GM21528 (cell line): ENCODE results near the gene CNOT1.
"Not testable (repeated sequence)": the region's sequence is repeated elsewhere in the genome, so short reads cannot be mapped to it uniquely, and the experiment has no call there.

ENCODE experiments used
- ATAC-seq: cut with Tn5 transposase; IDR thresholded peaks from one replicate; pipeline ENCODE4 v1.9.1; 2021; ENCODE audit warnings: mild to moderate bottlenecking, moderate library complexity; ENCODE audit not compliant: unreplicated experiment, low FRiP score

CNOT1 gene

GRCh38 chr16:58492066-58492465, 137.6 kb downstream of the CNOT1 start:
- no peak for ATAC-seq

DNA sequence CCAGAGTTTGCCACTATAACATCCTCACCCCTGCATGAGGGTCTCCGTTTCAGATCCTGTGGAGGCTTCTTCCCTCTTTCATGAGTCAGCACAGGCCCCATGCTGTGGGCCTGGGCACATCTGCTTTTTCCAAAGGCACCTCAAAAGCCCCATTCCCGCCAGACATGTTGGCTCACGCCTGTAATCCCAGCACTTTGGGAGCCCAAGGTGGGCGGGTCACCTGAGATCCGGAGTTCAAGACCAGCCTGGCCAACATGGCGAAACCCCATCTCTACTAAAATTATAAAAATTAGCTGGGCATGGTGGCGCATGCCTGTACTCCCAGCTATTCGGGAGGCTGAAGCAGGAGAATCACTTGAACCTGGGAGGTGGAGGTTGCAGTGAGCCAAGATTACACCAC, 139.1 kb downstream of the CNOT1 start:
- not testable (repeated sequence) for ATAC-seq

GRCh38 chr16:58490065-58490464, 139.6 kb downstream of the CNOT1 start:
- ATAC-seq = no peak

DNA sequence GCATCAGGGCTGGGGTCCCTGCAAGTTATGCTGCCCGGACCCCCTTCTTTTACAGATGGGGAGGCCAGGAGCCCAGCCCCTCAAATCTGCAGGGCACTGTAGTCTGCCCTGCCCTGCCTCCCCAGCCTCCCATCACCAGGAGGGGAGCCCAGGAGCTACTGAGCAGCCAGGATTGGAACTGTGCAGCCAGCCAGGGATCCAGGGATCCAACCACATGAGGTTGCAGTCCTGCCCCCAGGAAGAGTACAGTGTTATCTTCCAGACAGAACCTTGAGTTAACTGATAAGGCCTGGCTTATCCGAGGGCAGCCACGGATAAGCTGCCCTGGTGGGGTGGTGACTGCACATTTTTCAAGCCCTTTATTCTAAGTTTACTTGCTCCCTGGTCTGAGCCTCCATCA, 141.1 kb downstream of the CNOT1 start:
- no peak for ATAC-seq

- ATAC-seq = peak; percentile 75
Measured at GRCh38 chr16:58487566-58488351, 141.9 kb downstream of the CNOT1 start.

- no peak for ATAC-seq
Measured at GRCh38 chr16:58485184-58485887, 144.3 kb downstream of the CNOT1 start.

DNA sequence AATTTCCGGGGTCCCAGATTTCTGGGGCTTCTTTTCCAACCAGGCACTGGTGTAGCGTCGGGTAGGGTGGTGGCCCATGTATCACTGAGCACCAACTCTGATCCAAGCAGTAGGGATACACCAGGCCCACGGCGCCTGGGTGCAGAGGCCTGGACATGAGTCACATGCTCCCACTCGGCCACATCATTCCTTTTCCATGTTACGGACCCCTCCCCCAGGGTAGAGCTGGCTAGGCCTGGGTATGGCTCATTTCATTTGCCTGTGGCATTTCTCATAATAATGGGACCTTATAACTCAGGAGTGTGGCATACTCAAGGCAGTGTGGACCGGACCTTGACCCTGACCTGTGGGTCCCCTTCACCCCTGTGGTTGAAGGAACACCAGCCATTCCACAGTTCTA, 147.7 kb downstream of the CNOT1 start:
- ATAC-seq = no peak

GRCh38 chr16:58481226-58481869, 148.3 kb downstream of the CNOT1 start:
- no peak for ATAC-seq

- no peak for ATAC-seq
Measured at GRCh38 chr16:58478427-58478826, 151.2 kb downstream of the CNOT1 start.

- no peak for ATAC-seq
Measured at GRCh38 chr16:58476791-58477190, 152.8 kb downstream of the CNOT1 start.

DNA sequence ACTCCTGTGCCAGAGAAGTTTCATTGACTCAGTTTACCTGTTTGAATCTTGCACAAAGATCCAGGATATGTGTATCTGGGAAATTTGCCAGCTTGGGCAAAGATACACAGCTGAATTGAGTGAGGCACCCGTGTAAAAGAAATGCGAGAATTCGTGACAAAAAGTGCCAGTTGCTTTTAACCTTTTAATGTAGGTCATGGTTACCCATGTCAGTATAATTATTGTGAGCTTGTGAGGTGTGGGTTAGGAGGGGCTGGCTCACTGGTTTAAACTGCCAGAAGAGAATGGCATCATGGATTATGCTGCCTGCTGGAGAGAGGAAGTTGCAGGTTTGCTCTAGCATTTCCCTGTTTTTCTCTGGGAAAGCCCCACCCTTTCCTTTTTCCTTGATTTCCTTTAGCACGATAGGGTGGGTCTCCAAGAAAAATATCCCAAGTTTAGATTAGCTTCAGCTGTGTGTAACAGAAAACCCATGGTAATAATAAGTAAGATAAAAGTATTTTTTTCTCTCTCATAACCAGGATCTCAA, 154.5 kb downstream of the CNOT1 start:
- no peak for ATAC-seq

- ATAC-seq = no peak
Measured at GRCh38 chr16:58474296-58474695, 155.3 kb downstream of the CNOT1 start.

DNA sequence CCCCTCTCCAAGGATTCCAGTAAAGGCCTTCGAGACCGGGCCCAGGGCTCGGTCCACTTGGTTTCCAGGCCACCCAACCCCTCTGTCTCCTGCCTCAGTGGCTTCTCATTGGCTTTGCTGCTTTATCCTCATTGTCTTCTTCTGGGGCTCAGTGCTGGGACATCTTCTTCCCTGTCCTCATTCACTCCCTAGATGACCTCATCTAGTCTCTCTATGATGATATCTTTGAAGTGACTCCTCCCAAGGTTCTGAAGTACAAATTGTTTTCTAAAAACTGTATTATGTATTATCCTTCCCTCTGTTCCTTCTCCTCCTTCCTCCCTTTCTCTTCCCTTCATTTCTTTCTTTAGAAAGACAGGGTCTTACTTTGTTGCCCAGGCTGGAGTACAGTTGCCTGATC, 156.8 kb downstream of the CNOT1 start:
- ATAC-seq = no peak

- no peak for ATAC-seq
Measured at GRCh38 chr16:58472266-58472665, 157.4 kb downstream of the CNOT1 start.

DNA sequence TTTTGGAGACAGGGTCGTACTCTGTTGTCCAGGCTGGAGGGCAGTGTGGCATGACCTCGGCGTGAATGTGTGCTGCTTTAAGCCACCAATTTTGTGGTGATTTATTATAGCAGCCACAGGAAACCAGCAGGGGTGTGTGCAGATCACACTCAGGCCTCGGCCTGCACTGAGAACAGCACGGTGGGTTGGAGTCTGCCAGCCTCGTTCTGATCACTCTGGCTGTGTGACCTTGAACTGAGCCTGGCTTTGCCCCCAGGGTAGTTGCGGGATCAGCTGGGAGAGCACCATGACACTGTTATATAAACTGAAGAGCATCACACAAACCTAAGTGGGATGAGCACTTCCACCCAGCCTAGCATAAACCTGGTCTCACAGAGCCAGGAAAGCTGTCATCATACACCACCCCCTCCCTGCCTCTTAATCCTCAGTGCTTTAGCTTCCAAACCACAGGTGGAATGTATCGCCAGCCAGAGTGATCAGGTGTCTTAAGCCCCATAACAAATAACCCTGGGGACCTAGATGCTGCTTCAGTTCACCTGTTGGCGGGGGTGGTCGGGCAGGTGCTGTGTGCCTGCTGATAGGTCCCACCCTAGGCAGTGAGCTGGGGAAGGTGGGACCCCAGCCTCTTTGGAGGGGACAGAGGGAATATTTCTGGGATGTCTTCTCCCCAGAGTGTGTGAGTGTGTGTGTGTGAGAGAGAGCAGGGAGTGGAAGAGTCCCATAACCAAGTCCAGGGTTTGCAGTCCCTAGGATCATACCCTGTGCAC, 158.2 kb downstream of the CNOT1 start:
- ATAC-seq = no peak
